SK-N-SH treated with all-trans-retinoic acid at 6 μM for 48 hours (cell line): ENCODE measurements around the gene GPC6.

Experiments
- GLIS3 ChIP-seq: fragments of 250-450 bp; sonication (Bioruptor Pico); IDR thresholded peaks from 2 replicates; pipeline ENCODE4 v1.5.0; 2020; ENCODE audit warnings: mild to moderate bottlenecking, moderate library complexity
- ISL1 ChIP-seq: fragments of 250-450 bp; sonication (Bioruptor Pico); IDR thresholded peaks from 2 replicates; pipeline ENCODE4 v2.1.2; 2022; ENCODE audit warnings: mild to moderate bottlenecking, moderate library complexity
- ZFP3 ChIP-seq: fragments of 250-450 bp; sonication (Bioruptor Pico); IDR thresholded peaks from 2 replicates; pipeline ENCODE4 v1.5.0; 2020; ENCODE audit warnings: mild to moderate bottlenecking, moderate library complexity
- ZFP30 ChIP-seq: fragments of 450-650 bp; formaldehyde crosslinking; IDR thresholded peaks from 2 replicates; pipeline ENCODE4 v1.5.0; 2022; ENCODE audit warnings: mild to moderate bottlenecking, moderate library complexity
- TF ChIP-seq, protein P1 (sequence below): fragments of 250-450 bp; sonication (Bioruptor Pico); IDR thresholded peaks from 2 replicates; pipeline ENCODE4 v1.5.1; 2020; ENCODE audit warnings: low read depth, mild to moderate bottlenecking, moderate library complexity
- TF ChIP-seq, protein P2 (sequence below): fragments of 250-450 bp; sonication (Bioruptor Pico); IDR thresholded peaks from 2 replicates; pipeline ENCODE4 v1.5.0; 2020; ENCODE audit warnings: mild to moderate bottlenecking, moderate library complexity
- TF ChIP-seq, protein P3 (sequence below): fragments of 250-450 bp; sonication (Bioruptor Pico); IDR thresholded peaks from 2 replicates; pipeline ENCODE4 v1.8.0; 2020; ENCODE audit warnings: mild to moderate bottlenecking, moderate library complexity, borderline replicate concordance
- TF ChIP-seq, protein P4 (sequence below): fragments of 250-450 bp; sonication (Bioruptor Pico); IDR thresholded peaks from 2 replicates; pipeline ENCODE4 v1.8.0; 2021; ENCODE audit warnings: low read depth, mild to moderate bottlenecking, moderate library complexity, borderline replicate concordance

DNA sequence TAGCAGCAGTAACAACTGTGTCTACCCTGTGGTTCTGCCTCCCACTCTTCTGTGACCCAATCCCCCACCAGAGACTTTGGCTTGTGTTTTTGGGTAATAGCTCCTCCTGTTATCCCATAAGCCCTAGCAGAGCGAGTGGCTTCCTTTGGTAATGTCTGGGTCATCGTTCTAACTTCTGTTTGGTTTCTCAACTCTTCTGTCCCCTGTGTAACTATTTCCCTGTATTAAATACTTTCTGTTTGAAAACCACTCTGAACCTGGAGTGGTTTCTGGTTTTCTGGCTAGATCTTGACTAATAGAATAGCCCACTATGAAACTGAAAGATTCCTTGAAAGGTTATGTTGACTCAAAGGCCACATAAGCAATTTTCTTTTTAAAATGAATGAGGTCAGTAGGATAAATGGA is 902.9 kb downstream of the GPC6 start:
- TF ChIP-seq, protein P1, sequence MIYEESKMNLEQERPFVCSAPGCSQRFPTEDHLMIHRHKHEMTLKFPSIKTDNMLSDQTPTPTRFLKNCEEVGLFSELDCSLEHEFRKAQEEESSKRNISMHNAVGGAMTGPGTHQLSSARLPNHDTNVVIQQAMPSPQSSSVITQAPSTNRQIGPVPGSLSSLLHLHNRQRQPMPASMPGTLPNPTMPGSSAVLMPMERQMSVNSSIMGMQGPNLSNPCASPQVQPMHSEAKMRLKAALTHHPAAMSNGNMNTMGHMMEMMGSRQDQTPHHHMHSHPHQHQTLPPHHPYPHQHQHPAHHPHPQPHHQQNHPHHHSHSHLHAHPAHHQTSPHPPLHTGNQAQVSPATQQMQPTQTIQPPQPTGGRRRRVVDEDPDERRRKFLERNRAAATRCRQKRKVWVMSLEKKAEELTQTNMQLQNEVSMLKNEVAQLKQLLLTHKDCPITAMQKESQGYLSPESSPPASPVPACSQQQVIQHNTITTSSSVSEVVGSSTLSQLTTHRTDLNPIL: no peak
- no peak for TF ChIP-seq GLIS3 (CRISPR knock-in tag)
- no peak for TF ChIP-seq ISL1 (CRISPR knock-in tag)
- TF ChIP-seq, protein P2, sequence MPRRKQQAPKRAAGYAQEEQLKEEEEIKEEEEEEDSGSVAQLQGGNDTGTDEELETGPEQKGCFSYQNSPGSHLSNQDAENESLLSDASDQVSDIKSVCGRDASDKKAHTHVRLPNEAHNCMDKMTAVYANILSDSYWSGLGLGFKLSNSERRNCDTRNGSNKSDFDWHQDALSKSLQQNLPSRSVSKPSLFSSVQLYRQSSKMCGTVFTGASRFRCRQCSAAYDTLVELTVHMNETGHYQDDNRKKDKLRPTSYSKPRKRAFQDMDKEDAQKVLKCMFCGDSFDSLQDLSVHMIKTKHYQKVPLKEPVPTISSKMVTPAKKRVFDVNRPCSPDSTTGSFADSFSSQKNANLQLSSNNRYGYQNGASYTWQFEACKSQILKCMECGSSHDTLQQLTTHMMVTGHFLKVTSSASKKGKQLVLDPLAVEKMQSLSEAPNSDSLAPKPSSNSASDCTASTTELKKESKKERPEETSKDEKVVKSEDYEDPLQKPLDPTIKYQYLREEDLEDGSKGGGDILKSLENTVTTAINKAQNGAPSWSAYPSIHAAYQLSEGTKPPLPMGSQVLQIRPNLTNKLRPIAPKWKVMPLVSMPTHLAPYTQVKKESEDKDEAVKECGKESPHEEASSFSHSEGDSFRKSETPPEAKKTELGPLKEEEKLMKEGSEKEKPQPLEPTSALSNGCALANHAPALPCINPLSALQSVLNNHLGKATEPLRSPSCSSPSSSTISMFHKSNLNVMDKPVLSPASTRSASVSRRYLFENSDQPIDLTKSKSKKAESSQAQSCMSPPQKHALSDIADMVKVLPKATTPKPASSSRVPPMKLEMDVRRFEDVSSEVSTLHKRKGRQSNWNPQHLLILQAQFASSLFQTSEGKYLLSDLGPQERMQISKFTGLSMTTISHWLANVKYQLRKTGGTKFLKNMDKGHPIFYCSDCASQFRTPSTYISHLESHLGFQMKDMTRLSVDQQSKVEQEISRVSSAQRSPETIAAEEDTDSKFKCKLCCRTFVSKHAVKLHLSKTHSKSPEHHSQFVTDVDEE (CRISPR knock-in tag): no peak
- no peak for TF ChIP-seq ZFP30 (CRISPR knock-in tag)
- TF ChIP-seq, protein P3, sequence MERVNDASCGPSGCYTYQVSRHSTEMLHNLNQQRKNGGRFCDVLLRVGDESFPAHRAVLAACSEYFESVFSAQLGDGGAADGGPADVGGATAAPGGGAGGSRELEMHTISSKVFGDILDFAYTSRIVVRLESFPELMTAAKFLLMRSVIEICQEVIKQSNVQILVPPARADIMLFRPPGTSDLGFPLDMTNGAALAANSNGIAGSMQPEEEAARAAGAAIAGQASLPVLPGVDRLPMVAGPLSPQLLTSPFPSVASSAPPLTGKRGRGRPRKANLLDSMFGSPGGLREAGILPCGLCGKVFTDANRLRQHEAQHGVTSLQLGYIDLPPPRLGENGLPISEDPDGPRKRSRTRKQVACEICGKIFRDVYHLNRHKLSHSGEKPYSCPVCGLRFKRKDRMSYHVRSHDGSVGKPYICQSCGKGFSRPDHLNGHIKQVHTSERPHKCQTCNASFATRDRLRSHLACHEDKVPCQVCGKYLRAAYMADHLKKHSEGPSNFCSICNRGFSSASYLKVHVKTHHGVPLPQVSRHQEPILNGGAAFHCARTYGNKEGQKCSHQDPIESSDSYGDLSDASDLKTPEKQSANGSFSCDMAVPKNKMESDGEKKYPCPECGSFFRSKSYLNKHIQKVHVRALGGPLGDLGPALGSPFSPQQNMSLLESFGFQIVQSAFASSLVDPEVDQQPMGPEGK: no peak
- TF ChIP-seq ZFP3 (CRISPR knock-in tag): no peak
- TF ChIP-seq, protein P4, sequence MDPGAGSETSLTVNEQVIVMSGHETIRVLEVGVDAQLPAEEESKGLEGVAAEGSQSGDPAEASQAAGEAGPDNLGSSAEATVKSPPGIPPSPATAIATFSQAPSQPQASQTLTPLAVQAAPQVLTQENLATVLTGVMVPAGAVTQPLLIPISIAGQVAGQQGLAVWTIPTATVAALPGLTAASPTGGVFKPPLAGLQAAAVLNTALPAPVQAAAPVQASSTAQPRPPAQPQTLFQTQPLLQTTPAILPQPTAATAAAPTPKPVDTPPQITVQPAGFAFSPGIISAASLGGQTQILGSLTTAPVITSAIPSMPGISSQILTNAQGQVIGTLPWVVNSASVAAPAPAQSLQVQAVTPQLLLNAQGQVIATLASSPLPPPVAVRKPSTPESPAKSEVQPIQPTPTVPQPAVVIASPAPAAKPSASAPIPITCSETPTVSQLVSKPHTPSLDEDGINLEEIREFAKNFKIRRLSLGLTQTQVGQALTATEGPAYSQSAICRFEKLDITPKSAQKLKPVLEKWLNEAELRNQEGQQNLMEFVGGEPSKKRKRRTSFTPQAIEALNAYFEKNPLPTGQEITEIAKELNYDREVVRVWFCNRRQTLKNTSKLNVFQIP (CRISPR knock-in tag): no peak
